SK-N-SH (cell line): ENCODE measurements around the gene TMEM120B. TPM values are rescaled to one million over a fixed set of nuclear protein-coding genes. Genes with fewer than 3 reads are reported as not detected.

Experiments
- CTCF ChIA-PET: fragments of 300-600, 350-600 bp; formaldehyde crosslinking; extraction: SDS; loops from one replicate; lab custom pipeline; 2021; lab: Yijun Ruan, JAX
- POLR2A ChIA-PET: fragments of 350-600 bp; sonication (Branson Sonifier 250); formaldehyde crosslinking; extraction: SDS; loops from one replicate; lab custom pipeline; 2020; ENCODE audit warnings: antibody characterized with exemption, inconsistent platforms; lab: Yijun Ruan, JAX
- DNase-seq: peaks from one replicate; pipeline ENCODE4 v3.0.0; 2012
- H2AFZ ChIP-seq: fragments of 200-600 bp; sonication (generic); 2 replicates; pipeline ENCODE4 v1.8.1; 2016; ENCODE audit warnings: antibody characterized with exemption, mild to moderate bottlenecking, low read depth
- H3F3A ChIP-seq: fragments of 200-600 bp; sonication (generic); replicated peaks from 2 replicates; pipeline ENCODE3; 2016; ENCODE audit warnings: antibody characterized with exemption, mild to moderate bottlenecking; ENCODE audit not compliant: insufficient read depth
- H3K27ac ChIP-seq, 2 experiments: fragments of 200-500 bp in 1 of 2; fragments of 200-600 bp in 1 of 2; sonication (Bioruptor generic) in 1 of 2; sonication (generic), shearing (Covaris generic) in 1 of 2; 2 replicates each; pipeline versions ENCODE4 v1.5.1 to v1.6.1; 2014 to 2016; ENCODE audit warnings: low read depth in 2 of 2, inconsistent platforms in 1 of 2, low read length in 1 of 2, mild to moderate bottlenecking in 1 of 2, mixed read lengths in 1 of 2
- H3K27me3 ChIP-seq: fragments of 200-600 bp; sonication (generic), shearing (Covaris generic); 2 replicates; pipeline ENCODE4 v1.6.1; 2016; ENCODE audit warnings: mixed run types; ENCODE audit not compliant: insufficient read depth
- H3K36me3 ChIP-seq, 2 experiments: fragments of 200-500 bp in 1 of 2; fragments of 200-600 bp in 1 of 2; sonication (Bioruptor generic) in 1 of 2; sonication (generic) in 1 of 2; replicated peaks in 1 of 2; 2 replicates each; pipeline versions ENCODE3 to v1.5.1; 2014 to 2016; ENCODE audit warnings: low read length in 1 of 2, mild to moderate bottlenecking in 1 of 2; ENCODE audit not compliant: insufficient read depth in 2 of 2, control insufficient read depth in 1 of 2
- H3K4me1 ChIP-seq, 2 experiments: fragments of 200-500 bp in 1 of 2; fragments of 200-600 bp in 1 of 2; sonication (Bioruptor generic) in 1 of 2; sonication (generic), shearing (Covaris generic) in 1 of 2; 2 replicates each; pipeline versions ENCODE4 v1.5.1 to v1.6.1; 2014 to 2016; ENCODE audit warnings: low read depth in 1 of 2, low read length in 1 of 2, mixed run types in 1 of 2; ENCODE audit not compliant: insufficient read depth in 2 of 2, control insufficient read depth in 1 of 2
- H3K4me2 ChIP-seq: fragments of 200-600 bp; sonication (generic), shearing (Covaris generic); 2 replicates; pipeline ENCODE4 v1.6.1; 2017; ENCODE audit warnings: mixed run types
- H3K4me3 ChIP-seq, 2 experiments: fragments of 200-500 bp in 1 of 2; fragments of 200-600 bp in 1 of 2; sonication (Bioruptor generic) in 1 of 2; sonication (generic), shearing (Covaris generic) in 1 of 2; 2 replicates each; pipeline versions ENCODE4 v1.5.1 to v1.8.1; 2014 to 2016; ENCODE audit warnings: low read depth in 2 of 2, inconsistent platforms in 1 of 2, low read length in 1 of 2, mild to moderate bottlenecking in 1 of 2, mixed read lengths in 1 of 2, moderate library complexity in 1 of 2
- H3K79me2 ChIP-seq: fragments of 200-600 bp; sonication (generic); 2 replicates; pipeline ENCODE4 v1.8.1; 2017; ENCODE audit warnings: mild to moderate bottlenecking; ENCODE audit not compliant: insufficient read depth
- H3K9ac ChIP-seq: fragments of 200-600 bp; sonication (generic); 2 replicates; pipeline ENCODE4 v1.6.1; 2017; ENCODE audit warnings: mixed run types
- H3K9me2 ChIP-seq: fragments of 200-600 bp; sonication (generic); 2 replicates; pipeline ENCODE4 v1.6.1; 2017; ENCODE audit warnings: mixed run types
- H3K9me3 ChIP-seq: fragments of 200-600 bp; sonication (generic); 2 replicates; pipeline ENCODE4 v1.6.1; 2017; ENCODE audit warnings: mixed run types, mild to moderate bottlenecking, moderate library complexity
- H4K20me1 ChIP-seq: fragments of 200-600 bp; sonication (generic); 2 replicates; pipeline ENCODE4 v1.6.1; 2017; ENCODE audit warnings: mild to moderate bottlenecking, mixed run types; ENCODE audit not compliant: insufficient read depth
- CHD2 ChIP-seq: fragments of 150-350 bp; IDR thresholded peaks from 2 replicates; pipeline ENCODE4 v1.6.1; 2018; ENCODE audit warnings: low read length; ENCODE audit not compliant: partially characterized antibody
- CTCF ChIP-seq: fragments of 200-600 bp; sonication (generic); IDR thresholded peaks from 2 replicates; pipeline ENCODE4 v1.6.1; 2017; ENCODE audit warnings: antibody characterized with exemption, mild to moderate bottlenecking, moderate library complexity
- EP300 ChIP-seq, 2 experiments: IDR thresholded peaks; 2 replicates each; pipeline versions ENCODE4 v1.4.0 to v1.6.1; 2012; ENCODE audit warnings: borderline replicate concordance in 1 of 2, low read depth in 1 of 2, low read length in 1 of 2
- FOSL2 ChIP-seq: IDR thresholded peaks from 2 replicates; pipeline ENCODE4 v1.4.0; 2012; ENCODE audit warnings: low read depth, mild to moderate bottlenecking, moderate library complexity, borderline replicate concordance
- GABPA ChIP-seq: IDR thresholded peaks from 2 replicates; pipeline ENCODE4 v1.4.0; 2012; ENCODE audit warnings: low read depth, mild to moderate bottlenecking
- GATA2 ChIP-seq: sonication (generic); formaldehyde crosslinking; IDR thresholded peaks from 2 replicates; pipeline ENCODE4 v1.5.0; 2020; ENCODE audit warnings: mild to moderate bottlenecking, missing genetic modification reagents
- MAX ChIP-seq: IDR thresholded peaks from 2 replicates; pipeline ENCODE4 v1.4.0; 2012; ENCODE audit warnings: low read depth
- MXI1 ChIP-seq: IDR thresholded peaks from 2 replicates; pipeline ENCODE4 v1.6.1; 2012; ENCODE audit warnings: mild to moderate bottlenecking, low read depth, low read length, improper control_type of control experiment
- NFIC ChIP-seq: IDR thresholded peaks from 2 replicates; pipeline ENCODE4 v1.4.0; 2012; ENCODE audit warnings: borderline replicate concordance
- PBX3 ChIP-seq: IDR thresholded peaks from 2 replicates; pipeline ENCODE4; 2012
- POLR2AphosphoS5 ChIP-seq: IDR thresholded peaks from 2 replicates; pipeline ENCODE4 v1.6.1; 2012; ENCODE audit warnings: low read depth, low read length
- RCOR1 ChIP-seq: fragments of 150-350 bp; IDR thresholded peaks from 2 replicates; pipeline ENCODE4 v1.6.1; 2017; ENCODE audit warnings: antibody characterized with exemption, low read length
- SMC3 ChIP-seq: IDR thresholded peaks from 2 replicates; pipeline ENCODE4 v1.6.1; 2012; ENCODE audit warnings: low read depth, low read length, improper control_type of control experiment
- TCF12 ChIP-seq: IDR thresholded peaks from 2 replicates; pipeline ENCODE4 v1.4.0; 2012
- USF2 ChIP-seq: fragments of 150-350 bp; IDR thresholded peaks from 2 replicates; pipeline ENCODE4 v1.6.1; 2017; ENCODE audit warnings: antibody characterized with exemption, low read length, low read depth, borderline replicate concordance
- YY1 ChIP-seq: IDR thresholded peaks from 2 replicates; pipeline ENCODE4 v1.4.0; 2012; ENCODE audit warnings: low read depth, mild to moderate bottlenecking
- ZBTB33 ChIP-seq: IDR thresholded peaks from 2 replicates; pipeline ENCODE4 v1.4.0; 2012; ENCODE audit warnings: low read depth, borderline replicate concordance
- WGBS: methylation state at CpG from one replicate; pipeline ENCODE4 v1.1.6; 2017; ENCODE audit warnings: low lambda C conversion rate; 5-methylcytosine and 5-hydroxymethylcytosine counted together
- polyA plus RNA-seq, 3 experiments: library from polyadenylated mRNA; depleted of rRNA; stranded (reverse); fragments of >200 nt; gene quantifications; 2 replicates each; pipeline ENCODE4 v1.2.3, GENCODE V29; 2012
- TF ChIP-seq, protein P1 (sequence below): IDR thresholded peaks from 2 replicates; pipeline ENCODE4 v1.4.0; 2012; ENCODE audit warnings: low read depth, borderline replicate concordance

TMEM120B gene
- polyA plus RNA-seq, 1 of the 3 experiments (the other 2 are of a cell fraction), result 15.4 TPM

GRCh38 chr12:121722511-121722910, 10.0 kb downstream of the TMEM120B start:
- Histone ChIP-seq H3K79me2 (peaks cover 79% of the 10 kb centered on the region; the same call in 1 of the 2 replicates), H3K36me3 (peaks cover 0 to 7% of the 10 kb centered on the region in 2 experiments), H4K20me1 (no peaks in the 10 kb centered on the region), H3K4me3 (no peak overlapping the region), H3K9me3 (no peaks in the 10 kb centered on the region), H3K27me3 (no peaks in the 10 kb centered on the region), H3F3A (peaks cover 6% of the 10 kb centered on the region), H3K4me2 (no peak overlapping the region), H3K9me2 (no peaks in the 10 kb centered on the region), H3K4me1 (peaks cover 0 to 4% of the 10 kb centered on the region in 2 experiments; a peak in 1 of 4 replicates), H3K9ac (no peak overlapping the region), H3K27ac (no peak overlapping the region), H2AFZ (no peak overlapping the region)
- 96% methylated on average over 3 of the region's 3 CpGs for WGBS
- CTCF ChIA-PET, result interaction anchor here (0.9 kb wide), 1 partner anchor 51 kb away, joined by 3 read pairs; no protein-coding TSS in a partner anchor
- POLR2A ChIA-PET, result no interaction called here
- no peak for TF ChIP-seq CHD2
- TF ChIP-seq YY1, result no peak
- no peak for TF ChIP-seq ZBTB33
- TF ChIP-seq EP300 (IDR thresholded peaks at IDR 0.05; ENCODE audit: borderline replicate concordance in 1 of 2, low read depth in 1 of 2, low read length in 1 of 2), result no peak
- no peak for TF ChIP-seq NFIC
- TF ChIP-seq MAX, result no peak
- TF ChIP-seq CTCF, result no peak
- TF ChIP-seq RCOR1, result no peak
- no peak for TF ChIP-seq TCF12
- TF ChIP-seq, protein P1, sequence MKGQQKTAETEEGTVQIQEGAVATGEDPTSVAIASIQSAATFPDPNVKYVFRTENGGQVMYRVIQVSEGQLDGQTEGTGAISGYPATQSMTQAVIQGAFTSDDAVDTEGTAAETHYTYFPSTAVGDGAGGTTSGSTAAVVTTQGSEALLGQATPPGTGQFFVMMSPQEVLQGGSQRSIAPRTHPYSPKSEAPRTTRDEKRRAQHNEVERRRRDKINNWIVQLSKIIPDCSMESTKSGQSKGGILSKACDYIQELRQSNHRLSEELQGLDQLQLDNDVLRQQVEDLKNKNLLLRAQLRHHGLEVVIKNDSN, result no peak
- TF ChIP-seq SMC3, result no peak
- TF ChIP-seq USF2, result no peak
- no peak for TF ChIP-seq MXI1
- TF ChIP-seq POLR2AphosphoS5, result no peak
- no peak for TF ChIP-seq PBX3
- no peak for TF ChIP-seq GATA2 (CRISPR knock-in tag)
- TF ChIP-seq FOSL2, result no peak
- no peak for TF ChIP-seq GABPA
- DNase-seq, result no peak
